ENCODE results near the gene SNX10.
"Not testable (repeated sequence)": the region's sequence is repeated elsewhere in the genome, so short reads cannot be mapped to it uniquely, and the experiment has no call there.

Gene SNX10

GRCh38 chr7:26291699-26292538, at the start of gene SNX10:
Gene SNX10 (plus strand): TSS chr7:26291862. CDS start chr7:26346443, 54,581 bp downstream.
- no peak for DNase-seq

- DNase-seq = no peak
These were observed 46.5 kb upstream of the SNX10 start for GRCh38 chr7:26245150-26245549.

GRCh38 chr7:26250239-26250638, 41.4 kb upstream of the SNX10 start:
- DNase-seq = no peak

GRCh38 chr7:26261866-26262265, 29.8 kb upstream of the SNX10 start:
- not testable (repeated sequence) for DNase-seq

GRCh38 chr7:26265065-26265464, 26.6 kb upstream of the SNX10 start:
- DNase-seq = no peak

GRCh38 chr7:26265499-26266075, 26.1 kb upstream of the SNX10 start:
- DNase-seq = no peak

GRCh38 chr7:26267601-26268166, 24.0 kb upstream of the SNX10 start:
- no peak for DNase-seq

- DNase-seq = no peak
These were observed 16.4 kb upstream of the SNX10 start for GRCh38 chr7:26275213-26275612.

- no peak for DNase-seq
These were observed 12.9 kb upstream of the SNX10 start for GRCh38 chr7:26278770-26279169.

- DNase-seq = no peak
These were observed 12.3 kb upstream of the SNX10 start for GRCh38 chr7:26279405-26279804.

- DNase-seq = no peak
These were observed 11.6 kb upstream of the SNX10 start for GRCh38 chr7:26280097-26280496.

GRCh38 chr7:26280723-26281122, 10.9 kb upstream of the SNX10 start:
- no peak for DNase-seq

GRCh38 chr7:26284477-26284876, 7.2 kb upstream of the SNX10 start:
- DNase-seq = no peak

GRCh38 chr7:26284995-26285632, 6.5 kb upstream of the SNX10 start:
- DNase-seq = no peak

GRCh38 chr7:26286157-26286556, 5.5 kb upstream of the SNX10 start:
- no peak for DNase-seq

GRCh38 chr7:26288126-26288525, 3.5 kb upstream of the SNX10 start:
- DNase-seq = not testable (repeated sequence)

- DNase-seq = no peak
These were observed 411 bp upstream of the SNX10 start for GRCh38 chr7:26291251-26291650.

GRCh38 chr7:26292768-26293560, 1.3 kb downstream of the SNX10 start:
- no peak for DNase-seq

- no peak for DNase-seq
These were observed 2.1 kb downstream of the SNX10 start for GRCh38 chr7:26293569-26294308.

GRCh38 chr7:26295015-26295414, 3.4 kb downstream of the SNX10 start:
- no peak for DNase-seq

- DNase-seq = no peak
These were observed 3.9 kb downstream of the SNX10 start for GRCh38 chr7:26295586-26295985.

- no peak for DNase-seq
These were observed 6.9 kb downstream of the SNX10 start for GRCh38 chr7:26298472-26299058.

Measured in fibroblast of upper back skin (primary cell).